Fibroblast of upper back skin (primary cell): ENCODE measurements around the gene BMPER.

Experiments used
- DNase-seq: peaks from one replicate; pipeline ENCODE4 v3.0.0-alpha.2; 2013

The BMPER gene

GRCh38 chr7:34104115-34104514, 198.8 kb downstream of the BMPER start:
- no peak for DNase-seq

GRCh38 chr7:34104992-34105391, 199.7 kb downstream of the BMPER start:
- no peak for DNase-seq

- DNase-seq, result peak; percentile 79
These were observed 201.9 kb downstream of the BMPER start for GRCh38 chr7:34107276-34107675.

- DNase-seq, result peak; percentile 14
These were observed 202.8 kb downstream of the BMPER start for GRCh38 chr7:34108165-34108564.

- DNase-seq, result no peak
These were observed 204.8 kb downstream of the BMPER start for GRCh38 chr7:34109936-34110780.

- DNase-seq, result no peak
These were observed 205.7 kb downstream of the BMPER start for GRCh38 chr7:34111031-34111430.

GRCh38 chr7:34115503-34115902, 210.2 kb downstream of the BMPER start:
- no peak for DNase-seq

- DNase-seq, result no peak
These were observed 212.2 kb downstream of the BMPER start for GRCh38 chr7:34117573-34117972.

- DNase-seq, result no peak
These were observed 216.0 kb downstream of the BMPER start for GRCh38 chr7:34121366-34121765.

- DNase-seq, result no peak
These were observed 218.0 kb downstream of the BMPER start for GRCh38 chr7:34123316-34123715.

GRCh38 chr7:34124765-34125164, 219.4 kb downstream of the BMPER start:
- DNase-seq, result no peak

GRCh38 chr7:34128762-34129161, 223.4 kb downstream of the BMPER start:
- peak; percentile 96 for DNase-seq

- peak; percentile 48 for DNase-seq
These were observed 225.4 kb downstream of the BMPER start for GRCh38 chr7:34130558-34131295.

GRCh38 chr7:34131371-34131770, 226.0 kb downstream of the BMPER start:
- DNase-seq, result peak; percentile 82

- peak; percentile 84 for DNase-seq
These were observed 228.1 kb downstream of the BMPER start for GRCh38 chr7:34133356-34133982.

GRCh38 chr7:34133983-34134782, 228.8 kb downstream of the BMPER start:
- peak; percentile 80 for DNase-seq

- DNase-seq, result no peak
These were observed 230.6 kb downstream of the BMPER start for GRCh38 chr7:34135924-34136323.

GRCh38 chr7:34136698-34137097, 231.4 kb downstream of the BMPER start:
- DNase-seq, result no peak

GRCh38 chr7:34137176-34137575, 231.8 kb downstream of the BMPER start:
- DNase-seq, result no peak

GRCh38 chr7:34138483-34138882, 233.1 kb downstream of the BMPER start:
- DNase-seq, result no peak

- DNase-seq, result no peak
These were observed 233.7 kb downstream of the BMPER start for GRCh38 chr7:34139086-34139485.

- DNase-seq, result no peak
These were observed 234.7 kb downstream of the BMPER start for GRCh38 chr7:34140066-34140465.

- DNase-seq, result peak; percentile 88
These were observed 238.1 kb downstream of the BMPER start for GRCh38 chr7:34143402-34143801.
